GM23338 (cell line): Measurements from ENCODE around the gene PPP2R1B. TPM values are rescaled to one million over a fixed set of nuclear protein-coding genes. Genes with fewer than 3 reads are reported as not detected.

Source experiments
- ATAC-seq: fragments of 200-7000 bp; cut with Tn5 transposase; 3 replicates; pipeline ENCODE4 v1.9.1; 2020
- DNase-seq: peaks from one replicate; pipeline ENCODE4 v3.0.0-alpha.2; 2015; ENCODE audit warnings: low spot score
- H2AFZ ChIP-seq: fragments of 200-600 bp; sonication (generic); 2 replicates; pipeline ENCODE4 v1.8.0; 2016; ENCODE audit warnings: antibody characterized with exemption, mild to moderate bottlenecking, moderate library complexity
- H3F3A ChIP-seq: fragments of 200-600 bp; sonication (generic); replicated peaks from 2 replicates; pipeline ENCODE4 v1.8.0; 2017; ENCODE audit warnings: antibody characterized with exemption, mixed run types, low read depth
- H3K27ac ChIP-seq: fragments of 200-600 bp; sonication (generic); 2 replicates; pipeline ENCODE4 v1.6.1; 2016; ENCODE audit warnings: low read depth
- H3K27me3 ChIP-seq: fragments of 200-600 bp; sonication (generic); 2 replicates; pipeline ENCODE4 v1.8.0; 2016; ENCODE audit warnings: mild to moderate bottlenecking, mixed run types, moderate library complexity; ENCODE audit not compliant: insufficient read depth
- H3K36me3 ChIP-seq: fragments of 200-600 bp; sonication (generic); 2 replicates; pipeline ENCODE4 v1.8.0; 2016; ENCODE audit warnings: mild to moderate bottlenecking; ENCODE audit not compliant: insufficient read depth
- H3K4me1 ChIP-seq: fragments of 200-600 bp; sonication (generic); 2 replicates; pipeline ENCODE4 v1.8.0; 2016; ENCODE audit warnings: mild to moderate bottlenecking, moderate library complexity; ENCODE audit not compliant: insufficient read depth
- H3K4me2 ChIP-seq: fragments of 200-600 bp; sonication (generic); 2 replicates; pipeline ENCODE4 v1.7.1; 2017; ENCODE audit warnings: mixed run types
- H3K4me3 ChIP-seq: fragments of 200-600 bp; sonication (generic); 2 replicates; pipeline ENCODE4 v1.6.1; 2016; ENCODE audit warnings: mixed run types
- H3K79me2 ChIP-seq: fragments of 200-600 bp; sonication (generic); replicated peaks from 2 replicates; pipeline ENCODE4 v1.8.0; 2017; ENCODE audit warnings: mild to moderate bottlenecking; ENCODE audit not compliant: insufficient read depth
- H3K9me2 ChIP-seq: fragments of 200-600 bp; sonication (generic); 2 replicates; pipeline ENCODE4 v1.8.0; 2017; ENCODE audit not compliant: insufficient read depth
- H4K20me1 ChIP-seq: fragments of 200-600 bp; sonication (generic); replicated peaks from 2 replicates; pipeline ENCODE4 v1.8.0; 2017; ENCODE audit warnings: mild to moderate bottlenecking; ENCODE audit not compliant: insufficient read depth
- H3K27ac Mint-ChIP-seq: 2 replicates; pipeline ENCODE4 v1.8.0; 2020; ENCODE audit warnings: inconsistent platforms, mild to moderate bottlenecking, moderate library complexity, mixed read lengths
- H3K27me3 Mint-ChIP-seq: 3 replicates; pipeline ENCODE4 v1.8.0; 2022; ENCODE audit warnings: low read depth, mild to moderate bottlenecking, moderate library complexity, mixed read lengths, inconsistent platforms; ENCODE audit not compliant: insufficient read depth, poor library complexity
- H3K36me3 Mint-ChIP-seq: 3 replicates; pipeline ENCODE4 v1.8.0; 2021; ENCODE audit warnings: low read depth, mild to moderate bottlenecking, inconsistent platforms, moderate library complexity, mixed read lengths
- H3K4me1 Mint-ChIP-seq: 3 replicates; pipeline ENCODE4 v1.8.0; 2020; ENCODE audit warnings: mild to moderate bottlenecking, inconsistent platforms, mixed read lengths
- H3K4me3 Mint-ChIP-seq: 3 replicates; pipeline ENCODE4 v1.8.0; 2021; ENCODE audit warnings: moderate library complexity, mild to moderate bottlenecking, inconsistent platforms, mixed read lengths
- H3K9me3 Mint-ChIP-seq: 3 replicates; pipeline ENCODE4 v1.8.0; 2020; ENCODE audit warnings: moderate library complexity, mild to moderate bottlenecking, inconsistent platforms, mixed read lengths
- CREB1 ChIP-seq: fragments of 250-450 bp; sonication (Bioruptor Pico); IDR thresholded peaks from 2 replicates; pipeline ENCODE4 v1.5.0; 2020; ENCODE audit warnings: low read depth, mild to moderate bottlenecking, moderate library complexity
- CTCF ChIP-seq, 2 experiments: fragments of 200-600 bp in 1 of 2; sonication (generic) in 1 of 2; conservative IDR thresholded peaks; 2 replicates each; pipeline versions ENCODE4 v1.5.1 to v1.6.1; 2016 to 2017; ENCODE audit warnings: antibody characterized with exemption in 2 of 2, low read depth in 2 of 2, mild to moderate bottlenecking in 2 of 2, moderate library complexity in 1 of 2
- ETS1 ChIP-seq: IDR thresholded peaks from 2 replicates; pipeline ENCODE4 v1.6.1; 2016; ENCODE audit warnings: antibody characterized with exemption
- EZH2 ChIP-seq: fragments of 200-600 bp; sonication (generic); IDR thresholded peaks from one replicate; pipeline ENCODE4 v1.8.0; 2017; ENCODE audit warnings: antibody characterized with exemption, mild to moderate bottlenecking, low read depth; ENCODE audit not compliant: unreplicated experiment
- JUNB ChIP-seq: IDR thresholded peaks from one replicate; pipeline ENCODE4 v1.6.1; 2016; ENCODE audit warnings: antibody characterized with exemption; ENCODE audit not compliant: unreplicated experiment
- POLR2AphosphoS5 ChIP-seq: IDR thresholded peaks from 2 replicates; pipeline ENCODE4 v1.6.1; 2016; ENCODE audit warnings: antibody characterized with exemption, low read depth
- ZNF114 ChIP-seq: fragments of 250-450 bp; sonication (Bioruptor Pico); IDR thresholded peaks from 2 replicates; pipeline ENCODE4 v1.5.0; 2020; ENCODE audit warnings: mild to moderate bottlenecking, moderate library complexity
- ZNF331 ChIP-seq: fragments of 250-450 bp; sonication (Bioruptor Pico); IDR thresholded peaks from 2 replicates; pipeline ENCODE4 v1.5.0; 2020; ENCODE audit warnings: low read depth, mild to moderate bottlenecking, moderate library complexity
- ZNF462 ChIP-seq: fragments of 250-450 bp; sonication (Bioruptor Pico); IDR thresholded peaks from 2 replicates; pipeline ENCODE4 v1.5.0; 2020; ENCODE audit warnings: mild to moderate bottlenecking, moderate library complexity
- polyA plus RNA-seq: library from polyadenylated mRNA; unstranded; fragments of >200 nt; fragmentation: Nextera tagmentation; extraction: Ambion mirVana; gene quantifications from 2 replicates; pipeline ENCODE4 v1.2.1, GENCODE V29; 2016
- total RNA-seq: library from RNA; depleted of rRNA; stranded (reverse); fragments of >200 nt; shearing (Covaris generic); gene quantifications from 2 replicates; pipeline ENCODE4 v1.2.3, GENCODE V29; 2014

The PPP2R1B gene
- total and polyA plus RNA-seq, 2 experiments from 2014 or later, result 18.5 to 82.0 TPM

GRCh38 chr11:111756097-111756496 lies 10.1 kb downstream of the PPP2R1B start (continued):
- TF ChIP-seq ZNF462 (CRISPR knock-in tag) (no peak), ZNF331 (CRISPR knock-in tag) (no peak), CTCF (conservative IDR thresholded peaks at IDR 0.05; ENCODE audit: low read depth in 2 of 2) (no peak)

GRCh38 chr11:111749646-111750045 lies 16.5 kb downstream of the PPP2R1B start:
- H4K20me1 ChIP-seq, result peaks cover 14% of the 10 kb centered on the region
- Mint-ChIP-seq H3K36me3 (peaks cover 84% of the 10 kb centered on the region), H3K4me1 (no peaks in the 10 kb centered on the region), H3K9me3 (no peaks in the 10 kb centered on the region), H3K4me3 (no peak overlapping the region), H3K27me3 (no peaks in the 10 kb centered on the region), H3K27ac (no peak overlapping the region)
- no peak overlapping the region for H3K4me3 ChIP-seq
- no peak for ATAC-seq
- H3K4me1 ChIP-seq, result no peaks in the 10 kb centered on the region
- peaks cover 69% of the 10 kb centered on the region for H3K36me3 ChIP-seq
- no peak overlapping the region for H3K27ac ChIP-seq
- no peaks in the 10 kb centered on the region for H3K9me2 ChIP-seq
- peaks cover 14% of the 10 kb centered on the region; the same call in 1 of the 2 replicates for H3K79me2 ChIP-seq
- H3F3A ChIP-seq, result peaks cover 3% of the 10 kb centered on the region; the same call in 1 of the 2 replicates
- H2AFZ ChIP-seq, result no peak overlapping the region
- H3K4me2 ChIP-seq, result no peak overlapping the region
- DNase-seq, result no peak
- no peaks in the 10 kb centered on the region for H3K27me3 ChIP-seq
- TF ChIP-seq CREB1 (CRISPR knock-in tag) (no peak), ETS1 (no peak), EZH2 (no peak), JUNB (no peak), ZNF114 (no peak), POLR2AphosphoS5 (no peak)
